Glutamatergic neuron (in vitro differentiated cells): ENCODE data around the gene EML6. TPM values are rescaled to one million over a fixed set of nuclear protein-coding genes. Genes with fewer than 3 reads are reported as not detected.
A peak's percentile ranks its signal among the peaks of the same experiment; 100 is the strongest.

Experiments used
- DNase-seq: peaks from one replicate; pipeline ENCODE4 v3.0.0; 2022
- H3K27ac Mint-ChIP-seq: one replicate; pipeline ENCODE4 v1.8.0; 2020; ENCODE audit warnings: mild to moderate bottlenecking, mixed read lengths, inconsistent platforms; ENCODE audit not compliant: unreplicated experiment
- H3K27me3 Mint-ChIP-seq: one replicate; pipeline ENCODE4 v1.8.0; 2020; ENCODE audit warnings: mild to moderate bottlenecking, moderate library complexity, mixed read lengths, inconsistent platforms; ENCODE audit not compliant: unreplicated experiment
- H3K36me3 Mint-ChIP-seq: one replicate; pipeline ENCODE4 v1.8.0; 2020; ENCODE audit warnings: mild to moderate bottlenecking, mixed read lengths, inconsistent platforms; ENCODE audit not compliant: unreplicated experiment
- H3K4me1 Mint-ChIP-seq: one replicate; pipeline ENCODE4 v1.8.0; 2020; ENCODE audit warnings: mild to moderate bottlenecking, low read depth, mixed read lengths, inconsistent platforms; ENCODE audit not compliant: unreplicated experiment
- H3K4me3 Mint-ChIP-seq: one replicate; pipeline ENCODE4 v1.8.0; 2020; ENCODE audit warnings: mild to moderate bottlenecking, mixed read lengths, inconsistent platforms; ENCODE audit not compliant: unreplicated experiment
- H3K9me3 Mint-ChIP-seq: one replicate; pipeline ENCODE4 v1.8.0; 2020; ENCODE audit warnings: mild to moderate bottlenecking, moderate library complexity, mixed read lengths, inconsistent platforms; ENCODE audit not compliant: unreplicated experiment
- total RNA-seq: library from RNA; stranded (reverse); fragmentation: NEBNext Ultra II Directional; extraction: Animal tissue kit (Norgen Biotek cat#: 25700); gene quantifications from one replicate; pipeline ENCODE4 v1.2.1, GENCODE V29; 2021; ENCODE audit not compliant: unreplicated experiment
- TF ChIP-seq, protein P1 (sequence below): fragments of 200-600 bp; sonication (generic); IDR thresholded peaks from one replicate; pipeline ENCODE4 v1.5.0; 2021; ENCODE audit not compliant: partially characterized antibody, unreplicated experiment

The EML6 gene
- total RNA-seq, 1 donor from 2014 or later: 0.91 TPM

DNA sequence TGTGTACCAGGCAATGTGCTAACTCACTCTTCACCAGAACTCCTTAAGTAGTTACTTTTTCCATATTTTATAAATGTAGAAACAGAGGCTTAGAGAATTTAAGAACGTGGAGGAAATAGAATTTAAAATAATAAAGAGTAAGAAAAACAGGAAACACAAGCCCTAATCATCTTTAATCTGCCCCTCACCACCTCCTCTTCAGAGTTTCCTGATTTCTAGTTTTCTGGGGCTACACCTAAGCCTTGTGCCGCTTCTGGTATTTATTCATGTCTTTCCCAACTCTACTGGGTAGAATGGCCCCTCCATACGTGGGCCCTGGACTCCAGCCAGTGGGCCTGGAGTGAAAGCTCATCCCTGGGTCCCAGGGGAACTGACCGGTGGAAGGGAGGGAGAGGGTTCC lies 241.4 kb downstream of the EML6 start:
- peaks cover 24% of the 10 kb centered on the region for H3K9me3 Mint-ChIP-seq
- H3K4me1 Mint-ChIP-seq: peaks cover 31% of the 10 kb centered on the region
- no peak for DNase-seq
- H3K4me3 Mint-ChIP-seq: no peak overlapping the region
- H3K27ac Mint-ChIP-seq: peak overlapping the region; percentile 44
- no peaks in the 10 kb centered on the region for H3K36me3 Mint-ChIP-seq
- H3K27me3 Mint-ChIP-seq: peaks cover 27% of the 10 kb centered on the region
- TF ChIP-seq, protein P1, sequence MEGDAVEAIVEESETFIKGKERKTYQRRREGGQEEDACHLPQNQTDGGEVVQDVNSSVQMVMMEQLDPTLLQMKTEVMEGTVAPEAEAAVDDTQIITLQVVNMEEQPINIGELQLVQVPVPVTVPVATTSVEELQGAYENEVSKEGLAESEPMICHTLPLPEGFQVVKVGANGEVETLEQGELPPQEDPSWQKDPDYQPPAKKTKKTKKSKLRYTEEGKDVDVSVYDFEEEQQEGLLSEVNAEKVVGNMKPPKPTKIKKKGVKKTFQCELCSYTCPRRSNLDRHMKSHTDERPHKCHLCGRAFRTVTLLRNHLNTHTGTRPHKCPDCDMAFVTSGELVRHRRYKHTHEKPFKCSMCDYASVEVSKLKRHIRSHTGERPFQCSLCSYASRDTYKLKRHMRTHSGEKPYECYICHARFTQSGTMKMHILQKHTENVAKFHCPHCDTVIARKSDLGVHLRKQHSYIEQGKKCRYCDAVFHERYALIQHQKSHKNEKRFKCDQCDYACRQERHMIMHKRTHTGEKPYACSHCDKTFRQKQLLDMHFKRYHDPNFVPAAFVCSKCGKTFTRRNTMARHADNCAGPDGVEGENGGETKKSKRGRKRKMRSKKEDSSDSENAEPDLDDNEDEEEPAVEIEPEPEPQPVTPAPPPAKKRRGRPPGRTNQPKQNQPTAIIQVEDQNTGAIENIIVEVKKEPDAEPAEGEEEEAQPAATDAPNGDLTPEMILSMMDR: no peak

GRCh38 chr2:54965425-54965824 lies 242.0 kb downstream of the EML6 start:
- H3K4me3 Mint-ChIP-seq: peak overlapping the region; percentile 20
- peaks cover 5% of the 10 kb centered on the region for H3K36me3 Mint-ChIP-seq
- H3K27ac Mint-ChIP-seq: peak overlapping the region; percentile 44
- H3K9me3 Mint-ChIP-seq: peaks cover 30% of the 10 kb centered on the region
- TF ChIP-seq, protein P1: no peak
- H3K4me1 Mint-ChIP-seq: peaks cover 26% of the 10 kb centered on the region
- H3K27me3 Mint-ChIP-seq: peaks cover 30% of the 10 kb centered on the region
- no peak for DNase-seq

DNA sequence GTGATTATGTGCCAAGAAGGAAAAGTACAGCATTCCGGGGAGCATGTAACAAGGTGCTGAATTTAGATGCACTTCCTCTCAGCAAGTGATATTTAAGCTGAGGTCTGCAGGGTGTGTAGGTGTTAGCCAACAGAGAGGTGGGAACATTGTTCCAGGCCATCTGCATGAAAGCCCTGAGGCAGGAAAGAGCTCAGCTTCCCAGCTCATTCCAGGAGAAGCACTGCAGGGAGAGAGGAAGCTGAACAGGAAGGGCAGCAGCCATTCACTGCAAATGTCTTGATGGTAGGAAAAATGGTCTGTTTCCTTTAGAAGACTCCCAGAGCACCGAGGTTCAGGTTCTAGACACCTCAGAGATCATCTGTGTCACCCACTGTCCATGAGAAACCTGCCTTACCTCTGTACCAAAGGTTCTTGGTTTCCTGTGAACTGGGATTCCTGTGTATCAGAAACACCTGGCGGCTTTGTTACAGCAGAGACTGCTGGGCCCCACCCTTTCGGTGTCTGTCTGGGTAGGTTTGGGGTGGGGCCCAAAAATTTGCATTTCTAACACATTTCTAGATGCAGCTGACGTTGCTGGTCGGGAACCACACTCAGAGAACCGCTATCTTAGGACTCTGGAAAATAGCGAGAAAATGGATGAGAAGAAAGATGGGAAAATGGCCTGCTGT lies 242.8 kb downstream of the EML6 start:
- no peak for DNase-seq
- Mint-ChIP-seq H3K36me3 (peaks cover 5% of the 10 kb centered on the region), H3K4me1 (peaks cover 26% of the 10 kb centered on the region), H3K9me3 (peaks cover 34% of the 10 kb centered on the region), H3K27me3 (peaks cover 30% of the 10 kb centered on the region), H3K27ac (peak overlapping the region; percentile 59), H3K4me3 (no peak overlapping the region)
- TF ChIP-seq, protein P1: no peak

- H3K4me3 Mint-ChIP-seq: no peak overlapping the region
- DNase-seq: no peak
- H3K4me1 Mint-ChIP-seq: peaks cover 26% of the 10 kb centered on the region
- H3K36me3 Mint-ChIP-seq: peaks cover 5% of the 10 kb centered on the region
- H3K27me3 Mint-ChIP-seq: peaks cover 30% of the 10 kb centered on the region
- TF ChIP-seq, protein P1: no peak
- H3K9me3 Mint-ChIP-seq: peaks cover 34% of the 10 kb centered on the region
- H3K27ac Mint-ChIP-seq: no peak overlapping the region
Measured at GRCh38 chr2:54966837-54967236, 243.4 kb downstream of the EML6 start.

GRCh38 chr2:54967269-54967668 lies 243.8 kb downstream of the EML6 start:
- peak overlapping the region; percentile 10 for H3K27ac Mint-ChIP-seq
- no peak for DNase-seq

More at GRCh38 chr2:54967269-54967668, 243.8 kb downstream of the EML6 start:
- Mint-ChIP-seq H3K36me3 (peaks cover 5% of the 10 kb centered on the region), H3K4me3 (peak overlapping the region; percentile 8), H3K9me3 (peaks cover 34% of the 10 kb centered on the region), H3K27me3 (peaks cover 30% of the 10 kb centered on the region), H3K4me1 (peaks cover 26% of the 10 kb centered on the region)
- TF ChIP-seq, protein P1: no peak
